ENCODE measurements around the gene MEP1A.
A peak's percentile ranks its signal among the peaks of the same experiment; 100 is the strongest.
"Not testable (repeated sequence)": the region's sequence is repeated elsewhere in the genome, so short reads cannot be mapped to it uniquely, and the experiment has no call there.

Gene MEP1A

DNA sequence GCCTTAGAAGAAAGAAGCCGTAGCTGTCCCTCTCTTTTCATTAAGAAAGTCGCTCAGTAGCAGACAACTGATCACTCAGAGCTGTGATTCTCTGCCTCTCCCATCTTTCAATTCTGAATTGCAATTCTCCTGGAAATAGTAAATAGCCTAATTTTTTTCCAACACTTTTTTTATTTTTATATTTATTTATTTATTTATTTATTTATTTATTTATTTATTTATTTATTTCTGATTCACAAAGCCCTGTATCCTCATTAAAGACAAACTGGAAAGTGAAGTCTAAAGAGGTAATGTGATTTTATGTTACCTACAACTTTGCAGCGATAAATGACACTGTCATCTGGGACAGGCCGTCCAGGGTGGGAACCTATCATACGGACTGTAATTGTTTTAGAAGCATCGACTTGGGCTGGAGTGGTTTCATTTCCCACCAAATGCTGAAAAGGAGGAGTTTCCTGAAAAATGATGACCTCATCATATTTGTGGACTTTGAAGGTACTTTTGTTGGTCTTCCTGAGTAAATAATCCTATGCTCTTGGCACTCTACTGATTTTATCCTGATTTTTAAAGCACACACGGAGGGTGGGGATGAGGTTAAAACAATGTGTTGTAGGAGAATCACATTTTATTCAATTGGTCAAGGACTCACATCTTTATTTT, 41.2 kb downstream of the MEP1A start:
- DNase-seq (ENCODE audit: low read depth): not testable (repeated sequence)

DNA sequence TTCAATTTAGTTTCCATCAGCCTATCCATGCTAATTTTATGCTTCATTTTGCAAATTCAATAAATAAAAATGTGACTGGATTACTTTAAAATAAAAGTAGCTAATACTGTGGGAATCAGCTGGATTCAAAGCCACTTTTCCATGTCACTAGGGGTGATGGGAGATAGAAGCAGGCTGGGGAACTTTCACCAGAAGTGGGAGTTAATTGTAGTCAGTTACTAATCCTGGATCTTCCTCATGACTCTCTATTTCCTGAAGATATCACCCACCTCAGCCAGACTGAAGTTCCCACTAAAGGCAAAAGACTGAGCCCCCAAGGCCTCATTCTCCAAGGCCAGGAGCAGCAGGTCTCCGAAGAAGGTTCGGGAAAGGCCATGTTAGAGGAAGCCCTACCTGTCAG, 41.8 kb downstream of the MEP1A start:
- not testable (repeated sequence) for DNase-seq (ENCODE audit: low read depth)

DNA sequence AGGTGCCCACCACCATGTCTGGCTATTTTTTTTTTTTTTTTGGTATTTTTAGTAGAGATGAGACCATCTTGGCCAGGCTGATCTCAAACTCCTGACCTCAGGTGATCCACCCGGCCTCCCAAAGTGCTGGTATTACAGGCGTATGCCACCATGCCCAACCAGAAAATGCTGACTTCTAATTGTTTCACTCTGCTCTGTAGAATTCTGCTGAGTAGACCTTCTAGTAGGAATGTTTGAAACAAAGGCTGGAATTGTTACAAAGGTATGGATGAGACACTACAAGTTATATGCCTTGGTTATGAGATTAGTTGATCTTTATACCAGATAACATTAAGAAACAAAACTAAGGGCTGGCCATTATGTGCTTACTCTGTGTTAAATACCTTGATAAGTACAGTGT, 44.8 kb downstream of the MEP1A start:
- no peak for DNase-seq (ENCODE audit: low read depth)

DNA sequence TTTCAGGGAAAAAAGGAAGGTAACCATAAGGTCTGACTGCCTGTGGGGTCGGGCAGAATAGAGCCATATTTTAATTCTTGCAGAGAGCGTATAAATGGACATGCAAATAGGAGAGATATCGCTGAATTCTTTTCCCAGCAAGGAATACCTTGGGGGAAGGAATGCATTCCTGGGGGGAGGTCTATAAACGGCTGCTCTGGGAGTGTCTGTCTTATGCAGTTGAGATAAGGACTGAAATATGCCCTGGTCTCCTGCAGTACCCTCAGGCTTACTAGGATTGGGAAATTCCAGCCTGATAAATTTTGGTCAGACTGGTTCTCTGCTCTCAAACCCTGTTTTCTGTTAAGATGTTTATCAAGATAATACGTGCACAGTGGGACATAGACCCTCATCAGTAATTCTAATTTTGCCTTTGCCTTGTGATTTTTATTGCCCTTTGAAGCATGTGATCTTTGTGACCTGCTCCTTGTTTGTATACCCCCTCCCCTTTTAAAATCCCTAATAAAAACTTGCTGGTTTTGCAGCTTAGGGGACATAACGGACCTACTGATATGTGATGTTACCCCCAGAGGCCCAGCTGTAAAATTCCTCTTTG, 49.2 kb downstream of the MEP1A start:
- not testable (repeated sequence) for DNase-seq (ENCODE audit: low read depth)

DNA sequence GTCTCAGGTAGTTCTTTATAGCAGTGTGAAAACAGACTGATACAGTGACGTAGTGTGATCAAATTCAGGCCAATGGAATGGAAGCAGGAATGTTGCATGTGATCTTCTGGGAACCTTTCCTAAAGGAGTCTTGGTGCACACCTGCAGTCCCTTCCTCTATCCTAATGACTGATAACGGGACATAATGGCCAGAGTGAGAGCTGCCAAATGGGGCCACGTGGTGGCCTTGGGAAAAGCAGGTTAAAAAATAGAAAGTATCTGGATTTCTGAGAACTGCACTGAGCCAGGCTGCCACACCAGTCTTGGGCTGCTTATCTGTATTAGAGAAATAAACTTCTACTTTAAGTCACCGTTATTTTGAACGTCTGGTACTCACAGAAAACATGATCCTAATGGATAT, 51.9 kb downstream of the MEP1A start:
- DNase-seq (ENCODE audit: low read depth): no peak

DNA sequence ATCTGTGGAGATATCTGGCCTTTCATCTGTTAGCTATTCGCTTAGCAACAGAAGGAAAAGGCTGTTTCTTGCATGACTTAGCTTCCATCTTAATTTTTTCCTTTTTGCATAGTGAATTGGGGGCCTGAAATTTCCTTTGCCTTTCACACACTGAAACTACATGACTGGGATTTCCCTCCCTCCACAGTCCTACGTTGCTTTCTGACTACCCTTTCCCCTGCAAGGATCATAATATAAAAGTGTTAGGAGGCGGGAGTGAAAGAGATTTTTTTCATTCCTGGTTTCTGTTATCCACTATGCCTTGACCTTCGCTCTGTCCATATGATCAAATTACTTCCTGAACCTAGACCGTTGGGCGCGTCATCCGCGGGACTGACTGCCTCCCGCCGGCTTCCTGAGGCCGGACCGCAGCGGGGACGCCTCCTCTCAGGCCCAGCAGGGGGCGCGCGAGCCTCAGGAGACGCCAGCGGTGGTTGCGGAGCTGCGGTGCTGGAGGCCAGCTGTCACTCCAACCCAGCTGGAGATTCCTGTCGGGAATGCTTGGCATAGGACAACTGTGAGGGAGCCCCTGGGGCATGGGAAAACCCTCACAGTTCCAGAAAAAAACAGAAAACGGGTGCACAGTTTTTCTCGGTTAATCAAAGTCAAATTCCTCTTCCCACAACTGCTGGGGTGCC, 55.6 kb downstream of the MEP1A start:
- peak; percentile 78 for DNase-seq (ENCODE audit: low read depth)

DNA sequence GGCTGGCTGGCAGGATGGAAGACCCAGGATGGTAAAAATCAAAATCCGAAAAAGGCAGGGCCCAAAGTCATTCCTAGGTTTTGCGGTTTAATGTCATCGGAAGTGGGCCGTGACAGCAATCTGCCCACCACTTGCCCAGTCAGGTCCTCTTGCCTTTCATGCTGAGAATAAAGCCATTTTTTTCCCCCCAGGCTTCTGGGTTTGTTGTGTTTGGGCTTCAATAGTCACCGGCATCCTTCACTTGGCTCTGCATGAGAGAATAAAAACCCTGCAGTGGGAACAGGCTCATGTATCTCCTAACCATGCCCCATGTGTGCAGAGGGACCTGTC, 56.1 kb downstream of the MEP1A start:
- DNase-seq (ENCODE audit: low read depth): no peak

DNA sequence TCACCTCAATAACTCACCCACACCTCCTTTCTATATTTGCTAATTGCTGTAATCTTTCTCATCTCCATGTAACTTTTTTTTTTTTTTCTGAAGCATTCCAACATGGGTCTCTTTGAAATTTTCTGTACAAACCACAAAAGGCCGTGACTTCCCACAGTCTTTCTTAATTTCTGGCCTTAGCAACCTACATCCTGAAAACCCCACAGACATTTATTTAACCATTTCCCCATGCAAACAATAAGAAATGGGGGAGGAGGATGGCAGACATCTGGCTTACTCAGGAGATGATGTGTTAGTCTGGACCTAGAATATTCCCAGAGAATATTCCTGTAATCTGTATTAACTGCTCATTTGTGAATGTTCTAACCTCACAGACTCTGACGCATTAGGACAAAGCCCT, 57.6 kb downstream of the MEP1A start:
- peak; percentile 23 for DNase-seq (ENCODE audit: low read depth)

DNA sequence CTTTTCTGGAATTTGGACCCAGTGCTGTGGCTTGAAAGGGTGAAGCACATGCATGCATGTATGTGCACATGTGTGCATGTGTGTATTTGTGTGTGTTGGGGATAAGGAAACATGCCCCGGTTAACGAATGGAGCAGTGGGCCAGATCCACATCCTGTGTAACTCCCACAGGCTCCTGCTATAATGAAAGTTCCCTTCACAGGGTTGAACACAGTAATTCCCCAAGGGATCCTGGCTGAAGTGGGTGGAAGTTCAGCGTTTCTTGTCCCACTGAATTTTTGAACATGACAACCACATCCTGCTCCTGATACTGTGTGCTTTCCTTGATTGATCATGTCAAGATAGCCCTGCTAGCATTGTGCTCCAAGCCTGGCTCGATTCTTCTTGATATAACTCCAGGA, 58.4 kb downstream of the MEP1A start:
- not testable (repeated sequence) for DNase-seq (ENCODE audit: low read depth)

DNA sequence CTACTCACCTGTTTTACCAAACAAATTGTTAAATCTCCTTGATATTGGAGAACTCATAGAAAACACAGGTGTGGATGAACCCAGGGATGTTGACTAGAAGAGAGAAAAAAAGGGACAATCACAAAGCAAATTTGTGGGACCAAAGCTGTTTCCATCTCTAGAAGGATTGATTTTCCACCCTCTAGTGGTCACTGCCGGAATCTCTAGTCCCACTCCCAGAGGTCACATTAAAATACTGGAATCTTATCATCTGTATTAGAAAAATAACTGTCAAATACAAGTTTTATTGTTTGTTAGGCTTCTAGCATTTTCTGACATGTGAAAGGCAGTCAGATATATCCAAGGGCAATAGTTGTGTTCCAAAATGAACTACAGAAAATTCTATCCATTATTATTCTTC, 62.8 kb downstream of the MEP1A start:
- peak; percentile 29 for DNase-seq (ENCODE audit: low read depth)

DNA sequence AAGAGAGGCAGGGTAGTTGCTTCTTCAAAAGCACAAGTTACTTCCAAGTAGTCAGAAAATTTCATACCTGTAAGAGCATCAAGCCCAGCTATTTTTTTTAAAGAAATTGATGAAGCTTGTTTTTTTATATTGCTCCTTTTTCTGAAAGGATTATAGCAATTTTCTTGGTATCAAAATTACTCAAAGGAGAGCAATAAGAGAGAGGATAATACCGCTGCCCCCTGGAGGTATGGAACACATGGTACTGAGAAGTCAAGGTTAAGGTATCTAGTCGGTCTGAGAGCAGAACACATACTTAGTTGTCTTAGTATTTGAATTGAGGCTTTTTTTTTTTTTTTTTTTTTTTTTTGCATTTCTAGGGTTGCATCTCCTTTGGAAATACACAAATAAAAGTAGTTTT, 69.2 kb downstream of the MEP1A start:
- no peak for DNase-seq (ENCODE audit: low read depth)

DNA sequence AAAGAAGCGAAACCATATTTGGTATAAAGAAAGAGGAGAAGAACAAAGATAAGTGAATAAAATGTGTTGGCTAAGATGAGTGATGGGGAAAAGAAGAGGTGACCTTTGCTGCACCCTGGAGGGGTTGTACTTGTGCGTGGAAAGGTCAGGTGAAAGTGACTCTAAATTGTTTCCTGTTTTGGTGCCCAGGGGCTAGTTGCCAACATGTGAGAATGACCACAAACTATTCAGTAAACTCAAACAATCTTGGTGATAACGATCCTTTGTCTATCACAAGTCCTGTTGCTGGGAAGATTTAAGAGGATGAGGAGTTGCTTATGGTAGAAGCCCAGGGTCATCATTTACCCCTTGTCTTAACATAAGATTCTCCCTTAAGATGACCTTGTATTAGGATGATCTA, 70.6 kb downstream of the MEP1A start:
- DNase-seq (ENCODE audit: low read depth): no peak

DNA sequence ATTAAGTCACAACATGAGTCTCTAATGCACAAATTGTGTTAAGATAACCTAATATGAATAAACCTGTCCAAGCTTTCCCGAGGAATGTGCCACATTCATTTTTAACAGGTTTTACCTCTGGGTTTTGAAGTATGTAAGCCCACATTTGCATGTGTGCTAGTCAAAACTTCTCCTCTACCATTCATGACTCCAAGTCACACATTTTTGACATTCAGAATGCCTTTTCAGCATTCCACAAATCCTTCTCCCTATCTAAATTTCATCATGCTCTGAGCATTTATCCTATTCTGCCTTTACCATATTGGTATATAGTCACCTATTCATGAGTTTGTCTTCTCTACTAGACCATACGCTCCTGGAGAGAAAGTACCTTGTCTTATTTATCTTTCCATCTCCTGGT, 72.0 kb downstream of the MEP1A start:
- DNase-seq (ENCODE audit: low read depth): no peak

DNA sequence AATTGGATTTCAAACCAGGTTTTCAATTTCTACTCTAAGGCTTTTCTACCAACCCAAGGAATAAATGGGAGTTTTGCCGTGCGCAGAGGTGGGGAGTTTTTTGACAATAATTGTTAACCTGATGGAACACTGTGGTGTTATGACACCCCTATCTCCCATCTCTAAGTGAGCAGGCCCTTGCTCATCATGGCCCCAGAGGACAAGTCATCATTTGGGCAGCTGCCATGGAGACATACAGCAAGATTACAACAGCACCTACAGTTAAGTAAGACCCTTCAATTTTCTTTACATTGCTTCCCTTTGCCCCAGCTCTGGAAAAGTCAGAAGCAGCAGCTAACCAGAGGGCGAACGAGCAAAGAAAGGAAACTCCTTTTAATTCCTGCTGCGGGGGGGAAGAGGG, 74.2 kb downstream of the MEP1A start:
- DNase-seq (ENCODE audit: low read depth): no peak

DNA sequence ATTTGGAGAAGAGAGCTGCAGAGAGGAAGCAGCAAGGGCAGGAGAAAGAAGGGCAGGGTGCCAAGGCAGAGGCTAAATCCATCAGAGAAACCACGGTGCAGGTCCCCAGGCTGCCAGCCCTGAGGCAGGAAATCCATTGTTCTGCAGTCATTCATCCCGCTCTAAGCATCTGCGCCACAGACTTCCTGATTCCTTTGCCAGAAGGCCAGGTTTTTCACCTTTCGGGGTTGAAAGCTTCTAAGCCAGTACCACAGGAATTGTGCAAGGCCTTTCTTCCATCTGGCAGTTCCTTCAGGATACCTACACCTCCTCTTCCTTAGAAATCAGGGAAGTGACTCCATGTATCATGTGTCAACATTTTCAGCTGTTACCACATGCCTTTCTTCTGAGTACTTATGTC, 82.9 kb downstream of the MEP1A start:
- DNase-seq (ENCODE audit: low read depth): peak; percentile 45

DNA sequence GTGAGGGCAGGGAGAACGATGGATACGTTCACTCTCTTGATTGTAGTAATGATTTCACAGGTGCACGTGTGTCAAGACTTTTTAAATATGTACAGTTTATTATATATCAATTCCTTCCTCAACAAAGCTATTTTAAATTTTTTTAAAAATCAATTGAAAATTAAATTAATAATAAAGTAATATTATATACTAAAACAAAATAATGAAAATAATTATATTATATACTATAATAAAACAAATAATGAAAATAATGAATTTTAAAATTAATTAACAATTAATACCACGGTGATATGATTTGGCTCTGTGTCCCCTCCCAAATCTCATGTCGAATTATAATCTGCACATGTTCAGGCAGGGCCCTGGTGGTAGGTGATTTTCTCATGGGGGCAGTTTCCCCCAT, 85.8 kb downstream of the MEP1A start:
- DNase-seq (ENCODE audit: low read depth): no peak

DNA sequence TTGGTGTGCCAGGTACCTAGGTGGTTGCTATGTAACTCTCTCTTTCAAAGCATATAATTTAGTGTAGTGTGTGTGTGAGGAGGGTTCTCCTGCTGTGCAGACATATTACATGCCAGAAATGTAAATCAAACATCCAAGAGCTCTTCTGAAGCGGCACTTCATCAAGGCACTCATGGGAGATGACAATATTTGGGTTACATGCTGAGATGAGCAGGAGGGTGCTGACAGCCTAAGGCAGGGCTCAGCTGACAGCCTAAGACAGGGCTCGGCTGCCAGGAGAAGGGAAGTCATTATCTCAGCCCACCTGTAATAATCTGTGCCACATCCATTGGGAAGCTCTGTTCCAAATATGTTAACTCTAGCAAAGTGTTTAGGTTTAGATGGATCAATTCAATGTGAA, 89.5 kb downstream of the MEP1A start:
- no peak for DNase-seq (ENCODE audit: low read depth)

DNA sequence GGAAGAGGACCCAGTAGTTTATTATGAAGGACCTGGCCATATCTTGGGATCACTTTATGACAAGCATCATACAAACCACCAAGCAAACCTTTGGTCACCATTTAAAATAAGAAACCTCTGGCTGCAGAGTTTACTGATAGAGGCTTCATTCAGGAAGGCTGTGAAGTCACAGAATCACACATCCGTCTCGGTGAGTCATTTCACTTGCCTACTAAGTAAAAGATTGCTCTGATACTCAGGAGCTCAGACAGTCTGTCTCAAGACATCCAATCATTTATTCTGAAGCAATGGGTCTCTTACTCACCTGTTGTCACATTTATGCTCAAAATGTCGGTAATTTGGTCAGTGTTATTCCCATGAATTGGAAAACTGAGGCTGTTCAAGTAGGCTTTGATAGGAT, 94.8 kb downstream of the MEP1A start:
- no peak for DNase-seq (ENCODE audit: low read depth)

DNA sequence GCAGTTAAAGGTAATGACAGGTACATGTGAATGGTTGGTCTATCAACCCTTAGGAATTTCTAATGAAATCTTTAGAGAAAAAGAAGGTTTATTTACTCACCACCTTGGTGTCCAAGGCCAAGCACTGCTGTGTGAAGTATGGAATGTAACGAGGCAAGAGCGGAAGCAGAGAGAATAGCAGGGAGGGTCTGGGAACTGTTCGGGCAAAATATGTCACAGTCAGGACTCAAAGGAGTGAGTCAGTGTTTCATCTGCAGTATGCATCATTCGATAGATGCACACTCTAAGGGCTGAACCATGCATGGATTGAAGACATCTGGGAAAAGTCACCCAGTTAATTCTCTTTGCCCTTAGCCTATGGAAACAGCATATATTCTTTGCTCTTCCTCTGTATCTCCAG, 95.4 kb downstream of the MEP1A start:
- peak; percentile 41 for DNase-seq (ENCODE audit: low read depth)

All from EH (cell line).